GM12873 (cell line): ENCODE results near the gene DENND4A.

Source experiments
- CTCF ChIP-seq: IDR thresholded peaks from 2 replicates; pipeline ENCODE4 v1.5.1; 2012; ENCODE audit warnings: low read depth, mild to moderate bottlenecking, moderate library complexity, low read length, control low read depth; ENCODE audit not compliant: insufficient read depth; ENCODE audit errors: missing control alignments

DENND4A gene

GRCh38 chr15:65631503-65631902 is 160.6 kb downstream of the DENND4A start:
- no peak for TF ChIP-seq CTCF

- no peak for TF ChIP-seq CTCF
Measured at GRCh38 chr15:65630760-65631159, 161.3 kb downstream of the DENND4A start.

GRCh38 chr15:65629548-65629947 is 162.5 kb downstream of the DENND4A start:
- TF ChIP-seq CTCF: no peak

GRCh38 chr15:65626856-65627255 is 165.2 kb downstream of the DENND4A start:
- TF ChIP-seq CTCF: no peak

DNA sequence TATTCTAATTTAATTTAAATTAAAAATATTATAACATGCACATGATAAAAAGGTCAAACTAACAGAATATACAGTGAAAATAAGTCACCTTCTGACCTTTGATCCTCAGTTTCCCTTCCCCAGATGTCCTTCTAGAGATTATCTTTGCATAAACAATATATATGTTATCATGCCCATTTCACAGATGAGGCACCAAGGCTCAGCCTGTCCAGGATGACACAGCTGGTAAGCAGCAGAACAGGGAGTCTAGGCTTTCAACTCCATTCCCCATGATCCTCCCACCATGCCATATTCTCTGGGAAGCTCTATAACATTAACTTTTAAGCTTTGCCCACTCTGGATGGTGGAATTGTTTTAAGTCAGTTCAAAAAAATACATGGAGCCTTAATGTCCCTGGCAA is 169.0 kb downstream of the DENND4A start:
- no peak for TF ChIP-seq CTCF

GRCh38 chr15:65621638-65622037 is 170.5 kb downstream of the DENND4A start, which contains the start of gene SLC24A1:
TSS of gene SLC24A1 (plus strand) at chr15:65621938. CDS start at chr15:65624081, 2,143 bp downstream.
- TF ChIP-seq CTCF: no peak

- TF ChIP-seq CTCF: no peak
Measured at GRCh38 chr15:65620833-65621232, 171.3 kb downstream of the DENND4A start.

- TF ChIP-seq CTCF: no peak
Measured at GRCh38 chr15:65619626-65620290, 172.3 kb downstream of the DENND4A start.
